A673 (cell line): ENCODE results near the gene CCSER1.

Experiments
- EZH2 ChIP-seq: fragments of 200-600 bp; sonication (generic); IDR thresholded peaks from 2 replicates; pipeline ENCODE4 v1.6.1; 2017; ENCODE audit warnings: borderline replicate concordance, low read depth, mild to moderate bottlenecking, mixed read lengths, antibody characterized with exemption, low read length; ENCODE audit not compliant: poor library complexity, severe bottlenecking
- TF ChIP-seq, protein P1 (sequence below): fragments of 300-800, 200-600 bp; sonication (generic); conservative IDR thresholded peaks from 2 replicates; pipeline ENCODE4 v1.5.1; 2017; ENCODE audit warnings: low read depth, mild to moderate bottlenecking, antibody characterized with exemption, low read length, moderate library complexity, mixed read lengths

DNA sequence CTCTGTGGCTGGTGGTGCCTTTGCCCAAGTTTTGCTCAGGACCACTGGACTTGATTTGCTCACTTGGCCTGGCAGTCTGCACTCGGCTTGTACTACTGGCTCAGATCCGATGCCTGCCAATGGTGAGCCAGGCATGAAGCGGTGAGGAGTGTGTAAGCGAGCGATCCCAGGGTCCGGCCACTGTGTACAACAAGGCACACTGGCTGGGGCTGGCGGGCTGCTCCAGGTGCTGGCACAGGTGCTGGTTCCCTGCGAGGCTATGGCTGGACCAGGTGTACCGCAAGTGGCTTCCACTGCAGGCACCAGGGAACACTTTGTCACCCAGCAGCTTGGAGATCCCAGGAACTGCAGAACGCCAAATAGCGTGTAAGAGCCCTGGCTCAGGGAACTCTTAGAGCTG, 329.7 kb downstream of the CCSER1 start:
- TF ChIP-seq, protein P1, sequence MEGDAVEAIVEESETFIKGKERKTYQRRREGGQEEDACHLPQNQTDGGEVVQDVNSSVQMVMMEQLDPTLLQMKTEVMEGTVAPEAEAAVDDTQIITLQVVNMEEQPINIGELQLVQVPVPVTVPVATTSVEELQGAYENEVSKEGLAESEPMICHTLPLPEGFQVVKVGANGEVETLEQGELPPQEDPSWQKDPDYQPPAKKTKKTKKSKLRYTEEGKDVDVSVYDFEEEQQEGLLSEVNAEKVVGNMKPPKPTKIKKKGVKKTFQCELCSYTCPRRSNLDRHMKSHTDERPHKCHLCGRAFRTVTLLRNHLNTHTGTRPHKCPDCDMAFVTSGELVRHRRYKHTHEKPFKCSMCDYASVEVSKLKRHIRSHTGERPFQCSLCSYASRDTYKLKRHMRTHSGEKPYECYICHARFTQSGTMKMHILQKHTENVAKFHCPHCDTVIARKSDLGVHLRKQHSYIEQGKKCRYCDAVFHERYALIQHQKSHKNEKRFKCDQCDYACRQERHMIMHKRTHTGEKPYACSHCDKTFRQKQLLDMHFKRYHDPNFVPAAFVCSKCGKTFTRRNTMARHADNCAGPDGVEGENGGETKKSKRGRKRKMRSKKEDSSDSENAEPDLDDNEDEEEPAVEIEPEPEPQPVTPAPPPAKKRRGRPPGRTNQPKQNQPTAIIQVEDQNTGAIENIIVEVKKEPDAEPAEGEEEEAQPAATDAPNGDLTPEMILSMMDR = no peak
- TF ChIP-seq EZH2 = no peak
